ENCODE results near the gene EDEM2.
"Not testable (repeated sequence)": the region's sequence is repeated elsewhere in the genome, so short reads cannot be mapped to it uniquely, and the experiment has no call there.

The EDEM2 gene

DNA sequence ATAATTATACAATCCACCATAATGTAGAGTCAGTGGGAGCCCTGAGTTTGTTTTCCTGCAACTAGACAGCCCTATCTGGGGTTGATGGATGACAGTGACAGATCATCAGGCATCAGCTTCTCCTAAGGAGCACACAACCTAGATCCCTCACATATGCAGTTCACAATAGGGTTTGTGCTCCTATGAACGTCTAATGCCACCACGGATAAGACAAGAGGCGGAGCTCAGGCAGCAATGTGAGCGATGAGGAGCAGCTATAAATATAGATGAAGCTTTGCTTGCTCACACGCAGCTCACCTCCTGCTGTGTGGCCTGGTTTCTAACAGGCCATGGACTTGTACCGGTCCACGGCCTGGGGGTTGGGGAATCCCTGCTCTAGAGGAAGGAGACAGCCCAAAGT is 25.9 kb downstream of the EDEM2 start:
- no peak for DNase-seq

DNA sequence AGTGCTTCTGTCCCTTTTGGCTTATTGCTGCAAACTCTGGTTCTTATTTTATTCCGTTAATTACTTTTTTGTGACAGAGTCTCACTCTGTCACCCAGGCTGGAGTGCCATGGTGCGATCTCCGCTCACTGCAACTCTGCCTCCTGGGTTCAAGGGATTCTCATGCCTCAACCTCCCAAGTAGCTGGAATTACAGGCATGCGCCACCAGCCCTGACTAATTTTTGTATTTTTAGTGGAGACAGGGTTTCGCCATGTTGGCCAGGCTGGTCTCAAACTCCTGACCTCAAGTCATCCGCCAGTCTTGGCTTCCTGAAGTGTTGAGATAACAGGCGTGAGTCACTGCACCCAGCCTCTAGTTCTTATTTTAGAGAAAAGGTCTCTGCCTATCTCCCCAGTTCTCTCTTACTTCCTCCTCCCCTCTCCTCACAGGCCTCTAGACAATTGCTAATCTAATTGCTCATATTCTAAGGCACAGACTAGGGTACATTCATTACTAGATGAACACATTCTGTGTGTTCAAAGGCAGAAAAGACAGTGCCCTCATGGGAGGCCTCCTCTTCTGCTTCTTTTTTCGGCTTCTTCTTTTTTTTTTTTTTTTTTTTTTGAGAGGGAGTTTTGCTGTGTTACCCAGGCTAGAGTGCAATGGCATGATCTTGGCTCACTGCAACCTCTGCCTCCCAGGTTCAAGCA is 27.0 kb downstream of the EDEM2 start:
- DNase-seq: no peak

DNA sequence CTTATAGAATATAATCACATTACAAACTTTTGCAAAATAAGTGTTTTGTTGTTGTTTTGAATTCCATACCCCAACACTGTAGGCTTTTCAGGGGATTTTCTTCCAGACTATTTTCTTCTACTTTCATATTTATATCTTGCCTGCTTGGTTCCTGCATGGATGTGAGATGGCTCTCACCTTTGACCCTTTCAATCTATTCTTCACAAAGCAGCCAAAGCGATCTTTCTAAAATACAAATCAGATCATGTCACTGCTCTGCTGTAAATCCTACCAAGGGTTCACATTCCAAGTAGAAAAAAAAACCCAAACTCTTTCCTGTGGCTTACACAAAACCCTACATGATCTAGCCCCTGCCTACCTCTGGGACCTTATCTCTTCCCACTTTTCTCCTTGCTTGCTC is 29.5 kb downstream of the EDEM2 start:
- no peak for DNase-seq

DNA sequence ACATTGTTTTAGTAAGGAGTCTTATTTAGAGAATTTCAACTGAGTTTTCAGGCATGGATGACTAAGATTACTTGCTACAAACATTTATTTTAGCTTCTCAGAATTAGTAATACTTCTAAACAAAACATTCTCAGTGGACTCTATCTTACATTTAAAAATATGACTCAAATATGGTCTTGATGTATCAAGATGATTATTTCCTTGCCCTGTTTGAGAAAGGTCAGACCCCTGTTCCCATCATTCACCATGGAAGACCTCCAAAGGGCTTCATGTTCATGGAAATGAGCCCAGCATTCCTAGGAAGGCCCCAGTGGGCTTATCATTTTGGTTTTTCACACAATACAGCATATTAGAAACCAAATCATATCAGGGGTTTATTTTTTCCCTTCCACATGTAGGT is 29.9 kb downstream of the EDEM2 start:
- no peak for DNase-seq

DNA sequence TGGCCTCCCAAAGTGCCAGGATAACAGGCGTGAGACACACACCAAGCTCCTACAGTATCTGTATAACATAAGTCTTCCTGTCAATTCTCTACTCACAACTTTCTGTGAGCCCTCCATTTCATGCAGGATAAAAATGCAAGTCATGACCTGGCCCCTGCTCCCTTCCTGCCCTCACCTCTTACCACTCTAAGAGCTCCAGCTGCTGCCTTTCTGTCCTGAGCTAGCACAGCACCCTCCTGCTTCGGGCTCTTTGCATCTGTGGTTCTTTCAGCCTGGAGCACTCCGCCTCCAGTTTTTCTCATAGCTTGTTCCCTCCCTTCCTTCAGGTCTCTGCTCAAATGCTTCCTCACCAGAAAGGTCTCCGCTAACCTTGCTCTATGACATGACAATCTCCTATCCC is 30.9 kb downstream of the EDEM2 start:
- no peak for DNase-seq

DNA sequence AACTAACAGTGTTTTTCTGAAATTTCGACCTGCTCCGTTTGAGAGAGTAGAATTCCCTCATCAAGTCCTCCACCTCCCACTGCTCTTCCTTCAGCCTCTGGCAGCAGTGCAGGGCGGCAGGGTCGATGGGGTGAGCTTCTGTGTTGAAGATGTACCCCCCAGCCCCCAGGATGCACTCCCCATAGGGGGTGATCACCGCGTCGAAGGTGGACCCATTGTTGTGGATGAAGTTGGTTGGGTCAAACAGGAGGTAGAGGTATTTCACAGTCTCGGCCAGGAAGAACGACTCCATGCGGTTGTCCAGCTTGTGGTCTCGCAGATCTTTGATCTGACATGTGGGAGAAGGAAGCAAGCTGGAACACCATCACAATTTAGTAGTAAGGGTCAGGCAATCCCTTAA is 31.5 kb downstream of the EDEM2 start:
- DNase-seq: no peak

DNA sequence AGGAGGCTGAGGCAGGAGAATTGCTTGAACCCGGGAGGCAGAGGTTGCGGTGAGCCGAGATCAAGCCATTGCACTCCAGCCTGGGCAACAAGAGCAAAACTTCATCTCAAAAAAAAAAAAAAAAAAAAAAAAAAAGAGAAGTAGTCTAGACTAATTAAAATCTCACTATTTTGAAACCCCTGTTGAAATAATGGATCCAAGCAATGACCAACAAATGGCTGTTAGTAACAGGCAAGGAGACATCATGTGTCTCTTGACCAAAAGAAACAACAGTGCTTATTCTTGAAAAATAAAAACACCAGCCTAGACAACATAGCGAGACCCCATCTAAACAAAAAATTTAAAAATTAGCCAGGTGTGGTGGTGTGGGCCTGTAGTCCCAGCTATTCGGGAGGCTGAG is 34.9 kb downstream of the EDEM2 start:
- DNase-seq: not testable (repeated sequence)

DNA sequence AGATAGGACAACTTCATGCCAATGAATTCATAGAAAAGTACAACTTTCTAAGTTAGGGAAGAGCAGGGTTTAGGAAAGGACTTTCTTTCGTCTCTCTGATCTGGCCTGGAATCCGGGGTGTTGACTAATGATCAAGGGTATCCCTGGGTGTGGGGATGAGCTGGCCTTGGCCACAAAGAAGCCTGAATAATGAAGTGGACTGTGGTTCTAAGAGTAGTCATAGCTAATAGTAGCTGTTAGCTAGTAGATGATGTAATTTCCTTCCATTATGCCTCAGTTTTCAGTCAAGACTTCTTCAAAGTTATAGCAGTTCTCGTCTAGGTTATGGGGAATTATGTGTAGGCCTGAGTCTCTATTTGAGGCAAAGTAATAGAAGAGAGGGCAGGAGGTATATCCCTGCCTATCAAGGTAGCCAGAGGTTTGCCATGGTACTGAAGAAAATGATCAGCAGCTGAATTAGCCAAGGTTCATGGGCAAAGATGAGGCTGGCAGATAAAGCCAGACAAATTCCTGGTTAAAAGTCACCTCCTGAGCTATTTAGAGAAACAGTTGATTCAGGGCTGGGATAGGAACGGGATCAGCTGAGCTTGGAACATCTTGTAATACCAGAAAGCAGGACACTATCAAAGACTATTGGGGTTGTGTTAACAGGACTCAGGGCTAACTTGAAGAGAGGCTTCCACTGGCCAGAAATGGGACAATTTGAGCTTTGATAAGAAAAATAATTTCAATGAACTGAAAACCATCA is 35.8 kb downstream of the EDEM2 start:
- no peak for DNase-seq

DNA sequence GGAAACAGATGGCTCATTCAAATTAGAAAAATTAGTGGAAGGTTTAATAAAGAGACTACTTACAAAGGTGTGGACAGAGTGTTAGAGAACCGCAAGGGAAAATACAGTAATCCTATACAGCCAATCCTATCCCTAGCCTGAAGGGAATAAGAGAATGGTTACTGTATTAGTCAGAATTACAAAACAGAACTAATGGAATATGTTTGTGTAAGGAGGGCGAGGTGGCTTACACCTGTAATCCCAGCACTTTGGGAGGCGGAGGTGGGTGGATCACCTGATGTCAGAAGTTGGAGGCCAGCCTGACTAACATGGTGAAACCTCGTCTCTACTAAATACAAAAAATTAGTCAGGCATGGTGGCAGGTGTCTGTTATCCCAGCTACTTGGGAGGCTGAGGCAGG is 38.2 kb downstream of the EDEM2 start:
- no peak for DNase-seq

DNA sequence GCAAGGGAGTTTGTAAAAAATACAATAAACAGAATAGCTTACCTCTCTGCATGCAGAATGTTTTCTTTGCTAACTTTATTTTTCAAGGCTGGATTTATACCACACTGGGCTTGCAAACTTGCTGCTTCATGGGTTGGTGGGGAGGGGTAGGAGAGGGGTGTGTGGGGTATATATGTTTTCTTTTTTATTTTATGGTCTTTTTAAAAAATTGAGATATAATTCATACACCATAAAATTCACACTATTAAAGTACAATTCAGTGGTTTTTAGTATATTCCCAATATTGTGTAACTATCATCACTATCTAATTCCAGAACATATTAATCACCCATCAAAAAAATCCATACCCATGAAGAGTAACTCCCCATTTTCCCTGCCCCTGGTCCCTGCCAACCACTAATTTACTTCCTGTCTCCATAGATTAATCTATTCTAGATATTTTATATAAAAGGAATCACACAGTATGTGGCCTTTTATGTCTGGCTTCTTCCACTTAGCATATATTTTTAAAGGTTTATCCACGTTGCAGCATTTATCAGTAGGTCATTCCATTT is 40.2 kb downstream of the EDEM2 start:
- DNase-seq: no peak

DNA sequence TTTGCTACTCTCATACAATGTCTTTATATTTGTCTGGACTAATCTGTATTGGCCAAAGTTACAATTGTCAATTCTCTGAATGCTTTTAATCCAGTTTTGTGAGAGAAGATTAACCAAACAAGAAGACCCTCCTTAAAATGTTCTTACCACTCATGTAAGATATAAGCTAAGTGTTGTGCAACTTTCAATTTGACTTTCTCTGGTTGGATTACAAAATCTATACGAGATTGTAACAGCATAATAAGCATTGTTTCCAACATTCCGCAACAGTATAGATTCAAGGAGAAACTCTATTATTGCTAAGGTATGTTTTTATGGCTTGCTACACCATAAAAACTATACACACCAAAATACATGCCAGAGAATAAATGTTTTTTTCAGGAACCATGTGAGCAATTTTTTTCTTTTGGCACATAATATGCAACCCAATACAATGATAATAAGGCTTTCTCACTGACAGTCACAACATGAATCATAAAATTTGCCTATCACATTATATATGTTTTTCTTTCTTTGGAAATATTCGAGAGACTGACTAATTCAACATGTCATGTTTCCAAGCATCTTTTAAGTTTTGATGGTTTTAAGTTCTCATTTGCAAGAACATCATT is 42.3 kb downstream of the EDEM2 start:
- no peak for DNase-seq

DNA sequence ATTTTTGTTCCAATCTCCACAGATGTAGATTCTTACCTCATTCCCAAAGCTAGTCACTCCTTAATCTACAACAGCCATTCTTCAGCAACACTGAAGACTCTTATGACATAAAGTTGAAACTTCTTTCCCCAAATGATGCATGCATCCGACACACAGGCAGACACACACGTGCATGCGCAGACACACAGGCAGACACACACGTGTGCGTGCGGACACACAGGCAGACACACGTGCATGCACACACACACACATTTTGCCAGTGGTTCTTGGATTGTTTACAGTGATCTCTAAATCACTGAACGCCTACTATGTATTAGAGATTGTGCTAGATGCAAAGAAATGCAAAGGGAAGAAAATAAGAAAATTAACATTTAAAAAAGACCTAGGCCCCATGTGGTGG is 45.5 kb downstream of the EDEM2 start:
- no peak for DNase-seq

DNA sequence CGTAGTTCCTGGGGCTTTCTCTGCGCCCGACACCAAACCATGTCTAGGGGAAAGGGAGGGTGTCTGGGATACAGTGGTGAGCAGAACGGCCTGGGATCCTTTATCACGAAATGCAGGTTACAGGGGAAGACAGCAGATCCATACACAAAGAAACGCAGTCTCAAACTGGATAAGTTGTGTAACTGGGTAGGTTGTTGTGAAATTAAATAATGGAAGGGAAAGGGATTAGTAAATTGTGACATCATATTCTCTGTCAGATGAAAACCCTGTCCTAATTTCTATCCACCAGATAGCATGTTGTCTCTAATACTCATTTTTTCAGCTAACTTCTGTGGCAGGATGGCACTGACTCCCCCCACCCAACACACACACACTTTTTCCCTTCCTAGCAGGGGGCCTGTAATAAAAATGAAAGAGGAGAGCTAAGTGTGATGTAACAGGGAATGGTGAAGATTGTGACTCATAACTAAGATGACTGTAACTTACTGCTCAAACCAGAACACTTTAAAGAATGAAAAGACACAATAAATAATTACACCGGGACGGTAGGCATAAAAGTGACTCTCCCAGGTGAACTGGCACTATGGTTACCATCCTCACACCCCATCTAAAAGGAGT is 53.8 kb downstream of the EDEM2 start:
- no peak for DNase-seq

DNA sequence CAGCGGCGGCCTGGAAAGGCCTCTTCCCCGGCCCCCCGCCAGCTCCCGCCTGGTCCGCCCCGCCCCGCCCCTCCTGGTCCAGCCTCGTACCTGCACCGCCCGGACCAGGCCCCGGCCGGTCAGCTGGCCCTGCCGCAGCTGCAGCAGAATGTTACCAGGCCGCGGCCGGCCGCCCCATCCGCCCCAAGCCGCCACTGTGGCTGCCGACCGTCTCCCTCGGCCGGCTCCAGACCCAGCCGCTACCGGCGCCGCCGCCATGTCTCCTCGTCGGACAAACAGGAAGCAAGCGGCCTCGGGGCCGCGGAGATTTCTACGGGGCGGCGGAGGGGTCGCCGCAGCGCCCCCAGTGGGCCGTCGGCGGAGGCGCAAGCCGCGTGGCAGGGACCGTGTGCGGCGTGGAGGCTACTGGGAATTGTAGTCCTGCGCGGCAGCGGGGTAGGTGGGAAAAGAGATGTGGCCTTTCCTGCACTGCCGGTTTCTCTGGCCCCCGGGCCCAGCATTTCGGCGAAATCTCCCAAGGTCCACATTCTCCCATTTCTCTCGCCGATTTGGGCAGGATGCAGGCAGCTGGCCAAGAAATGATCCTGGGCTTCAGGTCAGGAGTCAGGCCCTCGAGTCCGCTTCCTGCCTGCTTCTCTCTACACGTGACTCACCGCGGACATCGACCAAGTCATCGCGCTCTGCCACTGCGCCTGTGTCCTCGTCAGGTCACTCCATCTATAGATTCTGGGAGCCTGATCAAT is 54.4 kb downstream of the EDEM2 start, which contains the start of gene TRPC4AP:
Gene TRPC4AP, minus strand, starts transcription at position 284 of the 743 bp plus-strand sequence. Its CDS starts 26 bp downstream, at position 258.
- DNase-seq: peak; percentile 31

DNA sequence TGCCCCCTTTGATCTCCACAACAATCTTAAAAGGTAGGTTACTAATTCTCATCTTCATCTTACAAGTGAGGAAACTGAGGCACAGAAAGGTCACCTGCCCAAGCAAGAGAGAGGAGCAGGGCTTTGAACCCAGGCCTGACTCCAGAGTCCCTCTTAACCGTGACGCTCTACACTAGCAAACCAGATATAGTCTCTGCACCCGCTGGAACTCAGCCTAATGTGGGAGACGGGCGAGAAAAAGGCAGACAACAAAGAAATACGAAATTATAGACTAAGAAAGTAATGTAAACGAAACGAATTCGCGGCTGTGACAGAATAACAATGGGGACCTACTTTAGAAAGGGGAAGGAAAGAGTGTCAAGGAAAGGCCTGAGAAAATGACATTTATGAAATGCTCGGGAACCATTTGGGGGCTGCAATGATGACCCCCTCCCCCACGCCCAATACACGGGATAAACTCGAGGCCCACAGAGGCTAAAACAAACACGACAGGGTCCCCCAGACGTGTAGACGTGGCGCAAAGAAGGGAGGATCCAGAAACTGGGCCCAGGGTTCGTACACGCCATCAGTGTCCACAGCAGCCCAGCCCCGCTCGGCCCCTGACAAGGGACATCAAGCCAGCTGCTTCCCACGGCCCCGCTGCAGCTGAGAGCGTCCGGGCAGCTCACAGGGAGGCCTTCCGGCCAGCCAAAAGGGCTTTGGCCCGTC is 55.2 kb downstream of the EDEM2 start:
- no peak for DNase-seq

DNA sequence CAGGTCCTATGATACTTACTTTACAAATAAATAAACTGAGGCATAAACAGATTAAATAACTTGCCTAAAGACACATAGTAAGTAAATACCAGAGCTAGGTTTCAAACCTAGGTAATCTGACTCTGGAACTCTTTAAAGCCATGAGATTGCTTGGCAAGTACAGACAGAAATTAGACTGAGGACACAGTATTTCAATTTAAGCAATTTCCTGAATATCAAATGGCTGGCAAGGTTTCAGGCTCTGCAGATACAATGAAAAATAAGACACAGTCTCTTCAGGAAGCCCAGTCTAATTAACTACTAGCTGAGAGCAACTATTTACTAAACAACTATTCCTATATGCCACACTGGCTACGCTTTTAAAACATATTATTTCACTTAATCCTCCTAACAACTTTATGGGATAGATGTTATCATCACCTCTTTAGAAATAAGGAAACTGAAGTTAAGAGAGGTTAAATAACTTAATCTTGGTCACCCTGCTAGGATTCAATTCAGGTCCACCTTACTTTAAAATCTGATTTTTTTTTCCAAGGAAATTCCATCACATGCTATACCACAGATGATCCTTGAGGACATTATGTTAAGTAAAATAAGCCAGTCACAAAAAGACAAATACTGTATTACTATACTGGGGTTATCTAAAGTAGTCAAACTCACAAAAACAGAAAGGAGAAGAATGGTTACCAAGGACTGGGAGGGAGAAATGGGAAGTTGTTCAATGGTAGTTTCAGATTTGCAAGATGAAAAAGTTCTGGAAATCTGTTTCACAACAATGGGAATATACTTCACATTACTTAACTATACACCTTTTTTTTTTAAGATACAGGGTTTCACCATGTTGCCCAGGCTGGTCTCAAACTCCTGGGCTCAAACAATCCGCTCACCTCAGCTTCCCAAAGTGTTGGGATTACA is 58.6 kb downstream of the EDEM2 start:
- no peak for DNase-seq

DNA sequence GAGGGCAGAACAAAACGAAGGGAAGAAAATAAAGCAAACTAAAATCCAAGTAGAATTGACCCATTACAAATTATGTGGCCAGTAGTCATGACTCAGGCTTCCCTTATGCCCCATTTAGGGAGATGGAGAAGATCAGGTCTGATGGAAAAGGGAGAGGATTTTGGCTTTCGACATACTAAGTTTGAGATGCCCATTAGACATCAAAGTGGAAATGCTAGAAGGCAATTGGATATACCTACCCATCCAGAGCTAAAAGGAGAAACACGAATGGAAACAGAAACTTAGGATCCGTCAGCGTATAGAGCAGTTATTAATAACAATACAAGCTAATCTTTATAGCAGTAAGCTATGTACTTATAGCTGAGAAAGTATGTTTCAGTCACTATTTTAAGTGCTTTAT is 59.3 kb downstream of the EDEM2 start:
- DNase-seq: no peak

DNA sequence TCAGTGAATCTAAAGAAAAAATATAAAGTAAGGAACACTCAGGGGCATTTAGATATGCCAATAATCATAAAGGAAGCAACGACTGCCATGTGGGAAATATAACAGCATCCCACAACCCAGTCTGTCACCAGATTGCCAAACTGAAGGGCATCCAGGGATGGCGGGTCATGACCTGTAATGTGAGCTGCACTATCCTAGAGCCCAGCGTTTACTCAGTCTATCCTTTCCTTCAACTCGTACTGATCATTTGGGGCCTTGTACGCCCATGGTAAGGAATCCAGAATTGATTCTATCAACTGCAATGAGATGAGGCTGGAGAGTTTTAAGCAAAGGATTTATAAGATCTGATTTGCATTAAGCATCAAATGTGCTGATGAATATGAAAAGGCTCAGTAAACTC is 59.8 kb downstream of the EDEM2 start:
- no peak for DNase-seq

DNA sequence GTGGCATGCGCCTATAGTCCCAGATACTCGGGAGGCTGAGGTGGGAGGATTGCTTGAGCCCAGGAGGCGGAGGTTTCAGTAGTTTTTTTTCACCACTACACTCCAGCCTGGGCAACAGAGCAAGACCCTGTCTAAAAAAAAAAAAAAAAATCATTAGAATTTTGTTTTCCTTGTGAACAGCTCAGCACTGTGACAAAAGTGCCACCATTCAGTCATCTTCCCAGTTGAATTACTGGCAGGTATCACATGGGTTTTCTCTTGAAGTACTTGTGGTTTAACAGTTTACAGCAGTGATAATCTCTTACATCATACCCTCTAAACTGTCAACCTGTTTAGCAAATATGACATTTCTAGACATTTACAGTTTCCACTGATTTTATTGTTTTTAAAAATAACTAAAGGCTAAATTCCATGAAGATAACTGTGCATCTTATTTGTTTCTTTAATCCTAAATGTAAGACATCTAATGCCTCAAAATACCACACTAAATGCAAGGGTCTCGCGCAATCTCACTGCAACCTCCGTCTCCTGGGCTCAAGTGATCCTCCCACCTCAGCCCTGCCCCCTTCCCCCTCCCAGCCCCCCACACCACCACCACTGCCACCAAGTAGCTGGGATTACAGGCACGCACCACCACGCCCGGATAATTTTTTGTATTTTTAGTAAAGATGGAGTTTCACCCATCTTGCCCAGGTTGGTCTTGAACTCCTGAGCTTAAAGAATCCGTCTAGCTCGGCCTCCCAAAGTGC is 61.5 kb downstream of the EDEM2 start:
- no peak for DNase-seq

DNA sequence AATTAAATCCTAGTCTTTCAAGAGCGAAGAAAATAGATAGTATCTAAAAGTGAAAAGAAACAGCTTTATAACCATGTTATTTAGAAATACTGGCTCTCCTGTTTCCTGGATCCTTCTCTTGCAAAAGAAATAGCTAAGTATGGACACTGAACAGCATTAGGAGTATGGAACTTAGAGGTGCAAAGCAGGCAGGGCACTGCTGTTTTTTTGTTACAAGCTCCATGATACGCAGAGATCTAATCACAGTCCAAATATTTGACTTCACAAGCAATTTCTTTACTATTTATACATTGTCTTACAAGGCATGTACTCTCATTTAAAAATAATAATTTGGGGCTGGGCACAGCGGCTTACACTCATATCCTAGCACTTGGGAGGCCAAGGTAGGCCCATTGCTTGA is 62.1 kb downstream of the EDEM2 start:
- DNase-seq: no peak
